ENCODE results near the gene RFX3.
A peak's percentile ranks its signal among the peaks of the same experiment; 100 is the strongest.

The RFX3 gene

GRCh38 chr9:3513265-3513818 is 12.5 kb downstream of the RFX3 start:
- no peak for DNase-seq (ENCODE audit: low read depth)

GRCh38 chr9:3511551-3511950 is 14.2 kb downstream of the RFX3 start:
- no peak for DNase-seq (ENCODE audit: low read depth)

GRCh38 chr9:3510796-3511195 is 15.0 kb downstream of the RFX3 start:
- no peak for DNase-seq (ENCODE audit: low read depth)

- DNase-seq (ENCODE audit: low read depth) = no peak
Measured at GRCh38 chr9:3509926-3510325, 15.9 kb downstream of the RFX3 start.

- DNase-seq (ENCODE audit: low read depth) = no peak
Measured at GRCh38 chr9:3508521-3509291, 17.1 kb downstream of the RFX3 start.

- DNase-seq (ENCODE audit: low read depth) = no peak
Measured at GRCh38 chr9:3508078-3508431, 17.7 kb downstream of the RFX3 start.

GRCh38 chr9:3507395-3508077 is 18.3 kb downstream of the RFX3 start:
- no peak for DNase-seq (ENCODE audit: low read depth)

GRCh38 chr9:3506164-3506563 is 19.6 kb downstream of the RFX3 start:
- DNase-seq (ENCODE audit: low read depth) = no peak

GRCh38 chr9:3502560-3503398 is 23.0 kb downstream of the RFX3 start:
- DNase-seq (ENCODE audit: low read depth) = peak; percentile 23

GRCh38 chr9:3500044-3500443 is 25.8 kb downstream of the RFX3 start:
- no peak for DNase-seq (ENCODE audit: low read depth)

GRCh38 chr9:3498691-3499090 is 27.1 kb downstream of the RFX3 start:
- DNase-seq (ENCODE audit: low read depth) = no peak

- DNase-seq (ENCODE audit: low read depth) = no peak
Measured at GRCh38 chr9:3497857-3498256, 27.9 kb downstream of the RFX3 start.

- DNase-seq (ENCODE audit: low read depth) = peak; percentile 55
Measured at GRCh38 chr9:3497401-3497800, 28.4 kb downstream of the RFX3 start.

- no peak for DNase-seq (ENCODE audit: low read depth)
Measured at GRCh38 chr9:3495855-3496254, 29.9 kb downstream of the RFX3 start.

GRCh38 chr9:3492214-3492613 is 33.6 kb downstream of the RFX3 start:
- no peak for DNase-seq (ENCODE audit: low read depth)

- no peak for DNase-seq (ENCODE audit: low read depth)
Measured at GRCh38 chr9:3491450-3491849, 34.4 kb downstream of the RFX3 start.

GRCh38 chr9:3490957-3491356 is 34.8 kb downstream of the RFX3 start:
- DNase-seq (ENCODE audit: low read depth) = no peak

GRCh38 chr9:3482578-3482977 is 43.2 kb downstream of the RFX3 start:
- no peak for DNase-seq (ENCODE audit: low read depth)

- DNase-seq (ENCODE audit: low read depth) = no peak
Measured at GRCh38 chr9:3480353-3480655, 45.5 kb downstream of the RFX3 start.

- no peak for DNase-seq (ENCODE audit: low read depth)
Measured at GRCh38 chr9:3479514-3480352, 46.1 kb downstream of the RFX3 start.

GRCh38 chr9:3478549-3478953 is 47.2 kb downstream of the RFX3 start:
- no peak for DNase-seq (ENCODE audit: low read depth)

Data from non-pigmented ciliary epithelial cell (primary cell).